HEK293 (cell line): ENCODE measurements around the gene CDX1.

Experiments used
- CTCF ChIA-PET: fragments of 350-600 bp; formaldehyde crosslinking; extraction: SDS; loops from one replicate; lab custom pipeline; 2021; ENCODE audit warnings: antibody characterized with exemption; lab: Yijun Ruan, JAX
- POLR2A ChIA-PET: fragments of 300-600 bp; formaldehyde crosslinking; extraction: SDS; loops from one replicate; lab custom pipeline; 2020; ENCODE audit warnings: antibody characterized with exemption, inconsistent platforms; lab: Yijun Ruan, JAX
- H3K27ac ChIP-seq: fragments of 200-500 bp; sonication (Bioruptor generic); 2 replicates; pipeline ENCODE4 v1.5.1; 2014; ENCODE audit warnings: low read depth, low read length, control low read depth, inconsistent platforms; ENCODE audit errors: extremely low read depth
- H3K36me3 ChIP-seq, 2 experiments: fragments of 200-500 bp in 1 of 2; sonication (Bioruptor generic) in 1 of 2; 1 replicate in 1 of 2; 2 replicates in 1 of 2; pipeline ENCODE4 v1.5.1; 2014 to 2017; ENCODE audit warnings: inconsistent platforms in 2 of 2, low read length in 2 of 2; ENCODE audit not compliant: control insufficient read depth in 2 of 2, insufficient read depth in 1 of 2
- H3K4me1 ChIP-seq: fragments of 200-500 bp; sonication (Bioruptor generic); 2 replicates; pipeline ENCODE4 v1.5.1; 2014; ENCODE audit warnings: mild to moderate bottlenecking, low read length, inconsistent platforms; ENCODE audit not compliant: control insufficient read depth, insufficient read depth
- H3K4me3 ChIP-seq: 2 replicates; pipeline ENCODE4 v1.5.1; 2011; ENCODE audit warnings: low read depth, mild to moderate bottlenecking, control low read depth, low read length, moderate library complexity
- H3K9me3 ChIP-seq: fragments of 200-500 bp; sonication (Bioruptor generic); 2 replicates; pipeline ENCODE4 v1.5.1; 2014; ENCODE audit warnings: low read depth, low read length, inconsistent platforms; ENCODE audit not compliant: control insufficient read depth, insufficient read depth
- GFI1B ChIP-seq: fragments of 450-650 bp; formaldehyde crosslinking; IDR thresholded peaks from 2 replicates; pipeline ENCODE4 v1.5.1; 2016; ENCODE audit warnings: missing biosample characterization, missing genetic modification characterization
- GLI4 ChIP-seq: fragments of 450-650 bp; formaldehyde crosslinking; IDR thresholded peaks from 2 replicates; pipeline ENCODE4 v1.5.1; 2016; ENCODE audit warnings: missing biosample characterization, missing genetic modification characterization
- GLIS2 ChIP-seq: fragments of 450-650 bp; formaldehyde crosslinking; IDR thresholded peaks from 2 replicates; pipeline ENCODE4 v1.5.1; 2016; ENCODE audit warnings: missing biosample characterization, missing genetic modification characterization
- HOXD13 ChIP-seq: sonication (generic); formaldehyde crosslinking; IDR thresholded peaks from 2 replicates; pipeline ENCODE4 v1.8.0; 2022; ENCODE audit warnings: missing genetic modification reagents, borderline replicate concordance
- ZNF239 ChIP-seq: fragments of 450-650 bp; formaldehyde crosslinking; IDR thresholded peaks from 2 replicates; pipeline ENCODE4 v1.5.1; 2016; ENCODE audit warnings: missing biosample characterization, missing genetic modification characterization
- ZNF274 ChIP-seq, 2 experiments: fragments of 200-500 bp in 1 of 2; fragments of 450-650 bp in 1 of 2; sonication (Bioruptor generic) in 1 of 2; formaldehyde crosslinking in 1 of 2; IDR thresholded peaks; 2 replicates each; pipeline versions ENCODE4 v1.5.1 to v1.6.1; 2014 to 2016; ENCODE audit warnings: borderline replicate concordance in 1 of 2, inconsistent platforms in 1 of 2, low read length in 1 of 2, missing biosample characterization in 1 of 2, missing genetic modification characterization in 1 of 2
- ZNF518A ChIP-seq: fragments of 450-650 bp; formaldehyde crosslinking; conservative IDR thresholded peaks from 2 replicates; pipeline ENCODE4 v1.5.1; 2016; ENCODE audit warnings: low read depth, missing biosample characterization, missing genetic modification characterization
- ZNF549 ChIP-seq: fragments of 450-650 bp; IDR thresholded peaks from 2 replicates; pipeline ENCODE4 v1.5.1; 2018; ENCODE audit warnings: missing biosample characterization, missing genetic modification characterization, mild to moderate bottlenecking, inconsistent platforms, moderate library complexity
- ZNF555 ChIP-seq: fragments of 450-650 bp; formaldehyde crosslinking; conservative IDR thresholded peaks from 2 replicates; pipeline ENCODE4 v1.5.1; 2017; ENCODE audit warnings: missing biosample characterization, mild to moderate bottlenecking, missing genetic modification characterization, inconsistent platforms
- ZNF560 ChIP-seq: fragments of 450-650 bp; formaldehyde crosslinking; IDR thresholded peaks from 2 replicates; pipeline ENCODE4 v1.5.1; 2017; ENCODE audit warnings: missing biosample characterization, missing genetic modification characterization, borderline replicate concordance
- ZNF571 ChIP-seq: fragments of 450-650 bp; formaldehyde crosslinking; IDR thresholded peaks from 2 replicates; pipeline ENCODE4 v1.5.0; 2017; ENCODE audit warnings: missing biosample characterization, missing genetic modification characterization
- ZNF623 ChIP-seq: fragments of 450-650 bp; formaldehyde crosslinking; IDR thresholded peaks from 2 replicates; pipeline ENCODE4 v1.5.1; 2016; ENCODE audit warnings: missing biosample characterization, missing genetic modification characterization
- ZNF707 ChIP-seq: fragments of 450-650 bp; formaldehyde crosslinking; IDR thresholded peaks from 2 replicates; pipeline ENCODE4 v1.5.1; 2016; ENCODE audit warnings: missing biosample characterization, missing genetic modification characterization
- TF ChIP-seq, protein P1 (sequence below): fragments of 450-650 bp; formaldehyde crosslinking; IDR thresholded peaks from 2 replicates; pipeline ENCODE4 v1.5.1; 2016; ENCODE audit warnings: missing biosample characterization, missing genetic modification characterization
- TF ChIP-seq, protein P2 (sequence below): fragments of 450-650 bp; formaldehyde crosslinking; IDR thresholded peaks from 2 replicates; pipeline ENCODE4 v1.5.1; 2016; ENCODE audit warnings: missing biosample characterization, missing genetic modification characterization
- TF ChIP-seq, protein P3 (sequence below): fragments of 450-650 bp; formaldehyde crosslinking; IDR thresholded peaks from 2 replicates; pipeline ENCODE4 v1.5.1; 2016; ENCODE audit warnings: missing biosample characterization, missing genetic modification characterization

The CDX1 gene

DNA sequence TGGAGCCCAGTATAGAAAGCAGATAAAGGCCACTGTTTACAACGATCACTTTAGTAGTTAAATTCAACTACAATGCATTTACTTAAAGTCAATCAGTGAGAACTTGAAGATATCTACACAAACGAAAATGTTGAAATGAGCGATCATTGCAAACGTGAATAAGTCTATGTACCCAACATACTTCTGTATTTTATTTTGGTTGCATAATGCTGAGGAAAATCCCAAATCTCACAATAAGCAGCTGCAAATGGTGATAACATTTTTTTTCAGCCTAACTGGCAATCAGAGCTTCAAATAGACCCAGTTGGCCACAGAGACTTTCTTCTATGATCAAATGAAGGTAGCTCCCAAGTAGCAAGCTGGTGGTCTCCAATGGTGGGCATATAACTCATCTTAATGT is 43.0 kb upstream of the CDX1 start (continued):
- no peak for TF ChIP-seq ZNF274 (IDR thresholded peaks at IDR 0.05; ENCODE audit: low read length)
- no peak for TF ChIP-seq ZNF274 (tag by site-specific recombination; IDR thresholded peaks at IDR 0.05; ENCODE audit: borderline replicate concordance)
- TF ChIP-seq ZNF518A = no peak
- no peak for TF ChIP-seq ZNF707 (tag by site-specific recombination)
- TF ChIP-seq HOXD13 (CRISPR knock-in tag) = no peak
- TF ChIP-seq ZNF239 (tag by site-specific recombination) = no peak
- no peak for TF ChIP-seq GLI4 (tag by site-specific recombination)
- TF ChIP-seq GLIS2 = no peak
- TF ChIP-seq ZNF555 (tag by site-specific recombination) = no peak
- no peak for TF ChIP-seq ZNF560 (tag by site-specific recombination)
- TF ChIP-seq, protein P1, sequence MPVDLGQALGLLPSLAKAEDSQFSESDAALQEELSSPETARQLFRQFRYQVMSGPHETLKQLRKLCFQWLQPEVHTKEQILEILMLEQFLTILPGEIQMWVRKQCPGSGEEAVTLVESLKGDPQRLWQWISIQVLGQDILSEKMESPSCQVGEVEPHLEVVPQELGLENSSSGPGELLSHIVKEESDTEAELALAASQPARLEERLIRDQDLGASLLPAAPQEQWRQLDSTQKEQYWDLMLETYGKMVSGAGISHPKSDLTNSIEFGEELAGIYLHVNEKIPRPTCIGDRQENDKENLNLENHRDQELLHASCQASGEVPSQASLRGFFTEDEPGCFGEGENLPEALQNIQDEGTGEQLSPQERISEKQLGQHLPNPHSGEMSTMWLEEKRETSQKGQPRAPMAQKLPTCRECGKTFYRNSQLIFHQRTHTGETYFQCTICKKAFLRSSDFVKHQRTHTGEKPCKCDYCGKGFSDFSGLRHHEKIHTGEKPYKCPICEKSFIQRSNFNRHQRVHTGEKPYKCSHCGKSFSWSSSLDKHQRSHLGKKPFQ = no peak
- TF ChIP-seq ZNF571 (tag by site-specific recombination) = no peak

DNA sequence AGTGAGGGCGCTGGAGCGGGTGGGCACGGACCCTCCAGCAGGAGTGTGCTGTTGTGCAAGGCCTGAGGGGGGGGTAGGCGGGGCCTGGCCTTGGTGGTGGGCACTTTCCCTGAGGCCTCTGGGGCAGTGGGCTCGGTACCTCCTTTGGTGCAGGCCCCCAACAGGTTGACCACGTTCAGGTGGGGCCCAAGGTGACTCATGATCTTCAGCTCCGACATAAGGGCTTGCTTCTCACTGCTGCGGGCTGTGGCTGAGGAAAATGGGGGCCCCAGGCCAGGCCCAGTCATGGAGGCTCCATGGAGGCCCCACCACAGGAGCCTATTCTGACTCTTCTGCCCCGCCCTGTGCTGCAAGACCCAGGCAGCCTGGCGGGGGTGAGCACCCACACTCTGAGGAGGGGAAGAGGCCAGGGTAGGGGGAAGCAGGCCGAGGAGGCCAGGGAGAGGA is 42.4 kb upstream of the CDX1 start:
- ChIA-PET POLR2A (interaction anchor here (1.1 kb wide), 1 partner anchor 24 kb away, joined by 3 read pairs; no protein-coding TSS in a partner anchor), CTCF (interaction anchor here (0.6 to 0.7 kb wide), 2 partner anchors 17 to 287 kb away, joined by 3 read pairs; no protein-coding TSS in a partner anchor)
- H3K4me3 ChIP-seq = no peak overlapping the region
- no peaks in the 10 kb centered on the region for H3K4me1 ChIP-seq
- H3K36me3 ChIP-seq = no peaks in the 10 kb centered on the region
- no peak overlapping the region for H3K27ac ChIP-seq
- no peaks in the 10 kb centered on the region for H3K9me3 ChIP-seq
- TF ChIP-seq ZNF549 = no peak
- TF ChIP-seq, protein P2, sequence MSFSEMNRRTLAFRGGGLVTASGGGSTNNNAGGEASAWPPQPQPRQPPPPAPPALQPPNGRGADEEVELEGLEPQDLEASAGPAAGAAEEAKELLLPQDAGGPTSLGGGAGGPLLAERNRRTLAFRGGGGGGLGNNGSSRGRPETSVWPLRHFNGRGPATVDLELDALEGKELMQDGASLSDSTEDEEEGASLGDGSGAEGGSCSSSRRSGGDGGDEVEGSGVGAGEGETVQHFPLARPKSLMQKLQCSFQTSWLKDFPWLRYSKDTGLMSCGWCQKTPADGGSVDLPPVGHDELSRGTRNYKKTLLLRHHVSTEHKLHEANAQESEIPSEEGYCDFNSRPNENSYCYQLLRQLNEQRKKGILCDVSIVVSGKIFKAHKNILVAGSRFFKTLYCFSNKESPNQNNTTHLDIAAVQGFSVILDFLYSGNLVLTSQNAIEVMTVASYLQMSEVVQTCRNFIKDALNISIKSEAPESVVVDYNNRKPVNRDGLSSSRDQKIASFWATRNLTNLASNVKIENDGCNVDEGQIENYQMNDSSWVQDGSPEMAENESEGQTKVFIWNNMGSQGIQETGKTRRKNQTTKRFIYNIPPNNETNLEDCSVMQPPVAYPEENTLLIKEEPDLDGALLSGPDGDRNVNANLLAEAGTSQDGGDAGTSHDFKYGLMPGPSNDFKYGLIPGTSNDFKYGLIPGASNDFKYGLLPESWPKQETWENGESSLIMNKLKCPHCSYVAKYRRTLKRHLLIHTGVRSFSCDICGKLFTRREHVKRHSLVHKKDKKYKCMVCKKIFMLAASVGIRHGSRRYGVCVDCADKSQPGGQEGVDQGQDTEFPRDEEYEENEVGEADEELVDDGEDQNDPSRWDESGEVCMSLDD = no peak
- TF ChIP-seq GFI1B (tag by site-specific recombination) = no peak
- TF ChIP-seq, protein P3, sequence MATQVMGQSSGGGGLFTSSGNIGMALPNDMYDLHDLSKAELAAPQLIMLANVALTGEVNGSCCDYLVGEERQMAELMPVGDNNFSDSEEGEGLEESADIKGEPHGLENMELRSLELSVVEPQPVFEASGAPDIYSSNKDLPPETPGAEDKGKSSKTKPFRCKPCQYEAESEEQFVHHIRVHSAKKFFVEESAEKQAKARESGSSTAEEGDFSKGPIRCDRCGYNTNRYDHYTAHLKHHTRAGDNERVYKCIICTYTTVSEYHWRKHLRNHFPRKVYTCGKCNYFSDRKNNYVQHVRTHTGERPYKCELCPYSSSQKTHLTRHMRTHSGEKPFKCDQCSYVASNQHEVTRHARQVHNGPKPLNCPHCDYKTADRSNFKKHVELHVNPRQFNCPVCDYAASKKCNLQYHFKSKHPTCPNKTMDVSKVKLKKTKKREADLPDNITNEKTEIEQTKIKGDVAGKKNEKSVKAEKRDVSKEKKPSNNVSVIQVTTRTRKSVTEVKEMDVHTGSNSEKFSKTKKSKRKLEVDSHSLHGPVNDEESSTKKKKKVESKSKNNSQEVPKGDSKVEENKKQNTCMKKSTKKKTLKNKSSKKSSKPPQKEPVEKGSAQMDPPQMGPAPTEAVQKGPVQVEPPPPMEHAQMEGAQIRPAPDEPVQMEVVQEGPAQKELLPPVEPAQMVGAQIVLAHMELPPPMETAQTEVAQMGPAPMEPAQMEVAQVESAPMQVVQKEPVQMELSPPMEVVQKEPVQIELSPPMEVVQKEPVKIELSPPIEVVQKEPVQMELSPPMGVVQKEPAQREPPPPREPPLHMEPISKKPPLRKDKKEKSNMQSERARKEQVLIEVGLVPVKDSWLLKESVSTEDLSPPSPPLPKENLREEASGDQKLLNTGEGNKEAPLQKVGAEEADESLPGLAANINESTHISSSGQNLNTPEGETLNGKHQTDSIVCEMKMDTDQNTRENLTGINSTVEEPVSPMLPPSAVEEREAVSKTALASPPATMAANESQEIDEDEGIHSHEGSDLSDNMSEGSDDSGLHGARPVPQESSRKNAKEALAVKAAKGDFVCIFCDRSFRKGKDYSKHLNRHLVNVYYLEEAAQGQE (tag by site-specific recombination) = no peak
- TF ChIP-seq ZNF623 (tag by site-specific recombination) = no peak
